Astrocyte of the spinal cord (primary cell): Measurements from ENCODE around the gene MAP3K4.

ENCODE experiments used
- DNase-seq: peaks from one replicate; pipeline ENCODE4 v3.0.0; 2011; ENCODE audit warnings: low read depth, low spot score
- H3K4me3 ChIP-seq: 2 replicates; pipeline ENCODE4 v1.5.1; 2011; ENCODE audit warnings: low read depth, mild to moderate bottlenecking, low read length, moderate library complexity
- CTCF ChIP-seq: IDR thresholded peaks from 2 replicates; pipeline ENCODE4 v1.5.1; 2012; ENCODE audit warnings: low read depth, mild to moderate bottlenecking, low read length, inconsistent platforms
- in situ Hi-C: cut with HindIII; loops from 2 replicates; pipeline ENCODE4 v1.10.0; 2017; ENCODE audit warnings: low sequenced_read_pairs

Gene MAP3K4

GRCh38 chr6:160992061-160992979 lies 751 bp downstream of the MAP3K4 start:
- H3K4me3 ChIP-seq = peak overlapping the region; percentile 86
- peak; percentile 80 for DNase-seq
- in situ Hi-C loops = no loop called here
- peak; percentile 77 for TF ChIP-seq CTCF

- in situ Hi-C loops = no loop called here
- no peak for TF ChIP-seq CTCF
- DNase-seq = no peak
- peak overlapping the region; percentile 86 for H3K4me3 ChIP-seq
Measured at GRCh38 chr6:160992980-160993314, 1.4 kb downstream of the MAP3K4 start.

GRCh38 chr6:160995271-160995670 lies 3.7 kb downstream of the MAP3K4 start:
- in situ Hi-C loops = no loop called here
- no peak overlapping the region for H3K4me3 ChIP-seq
- no peak for DNase-seq
- no peak for TF ChIP-seq CTCF

GRCh38 chr6:160996131-160996601 lies 4.6 kb downstream of the MAP3K4 start:
- in situ Hi-C loops = no loop called here
- no peak overlapping the region for H3K4me3 ChIP-seq
- no peak for TF ChIP-seq CTCF
- DNase-seq = no peak

- no peak for DNase-seq
- in situ Hi-C loops = no loop called here
Measured at GRCh38 chr6:160998217-160998616, 6.6 kb downstream of the MAP3K4 start.

GRCh38 chr6:160998766-160999165 lies 7.2 kb downstream of the MAP3K4 start:
- DNase-seq = no peak
- no peak for TF ChIP-seq CTCF
- no peak overlapping the region for H3K4me3 ChIP-seq
- in situ Hi-C loops = no loop called here

More at GRCh38 chr6:160998217-160998616, 6.6 kb downstream of the MAP3K4 start:
- TF ChIP-seq CTCF = no peak
- no peak overlapping the region for H3K4me3 ChIP-seq
